ENCODE results near the gene HMGCLL1.

HMGCLL1 gene

GRCh38 chr6:55530931-55531330 lies 48.1 kb downstream of the HMGCLL1 start:
- no peak for DNase-seq

GRCh38 chr6:55528624-55529023 lies 50.4 kb downstream of the HMGCLL1 start:
- no peak for DNase-seq

- DNase-seq, result no peak
Observed at GRCh38 chr6:55524441-55524840, 54.6 kb downstream of the HMGCLL1 start.

- DNase-seq, result no peak
Observed at GRCh38 chr6:55518529-55519060, 60.4 kb downstream of the HMGCLL1 start.

GRCh38 chr6:55516736-55517135 lies 62.3 kb downstream of the HMGCLL1 start:
- no peak for DNase-seq

GRCh38 chr6:55512904-55513303 lies 66.1 kb downstream of the HMGCLL1 start:
- DNase-seq, result no peak

- no peak for DNase-seq
Observed at GRCh38 chr6:55511122-55511800, 67.7 kb downstream of the HMGCLL1 start.

- no peak for DNase-seq
Observed at GRCh38 chr6:55499591-55499990, 79.4 kb downstream of the HMGCLL1 start.

- no peak for DNase-seq
Observed at GRCh38 chr6:55497694-55498093, 81.3 kb downstream of the HMGCLL1 start.

- DNase-seq, result no peak
Observed at GRCh38 chr6:55496201-55496600, 82.8 kb downstream of the HMGCLL1 start.

GRCh38 chr6:55495277-55495676 lies 83.7 kb downstream of the HMGCLL1 start:
- DNase-seq, result no peak

GRCh38 chr6:55494411-55494810 lies 84.6 kb downstream of the HMGCLL1 start:
- DNase-seq, result no peak

- DNase-seq, result no peak
Observed at GRCh38 chr6:55492259-55492658, 86.7 kb downstream of the HMGCLL1 start.

- DNase-seq, result no peak
Observed at GRCh38 chr6:55490871-55491270, 88.1 kb downstream of the HMGCLL1 start.

GRCh38 chr6:55474382-55474781 lies 104.6 kb downstream of the HMGCLL1 start:
- DNase-seq, result no peak

GRCh38 chr6:55473722-55474121 lies 105.3 kb downstream of the HMGCLL1 start:
- no peak for DNase-seq

- no peak for DNase-seq
Observed at GRCh38 chr6:55469951-55470366, 109.0 kb downstream of the HMGCLL1 start.

GRCh38 chr6:55456016-55456415 lies 123.0 kb downstream of the HMGCLL1 start:
- DNase-seq, result no peak

GRCh38 chr6:55450005-55450404 lies 129.0 kb downstream of the HMGCLL1 start:
- DNase-seq, result no peak

- DNase-seq, result no peak
Observed at GRCh38 chr6:55449225-55449624, 129.8 kb downstream of the HMGCLL1 start.

GRCh38 chr6:55448451-55448850 lies 130.5 kb downstream of the HMGCLL1 start:
- no peak for DNase-seq

GRCh38 chr6:55447891-55448290 lies 131.1 kb downstream of the HMGCLL1 start:
- no peak for DNase-seq

GRCh38 chr6:55445648-55446204 lies 133.3 kb downstream of the HMGCLL1 start:
- no peak for DNase-seq
